Heart right ventricle (tissue), 16 donors: ENCODE measurements around the gene PRKCQ. TPM values are rescaled to one million over a fixed set of nuclear protein-coding genes. Genes with fewer than 3 reads are reported as not detected.

Experiments
- ATAC-seq, 8 donors: fragments of 200-7000 bp; cut with Tn5 transposase; one replicate each; pipeline ENCODE4 v1.9.1; 2020; ENCODE audit warnings: mild to moderate bottlenecking in 8 of 8, moderate library complexity in 8 of 8, moderate number of reproducible peaks in 1 of 8
- DNase-seq, 2 donors: peaks; one replicate each; pipeline ENCODE4 v3.0.0-alpha.2; 2020
- H3K27ac ChIP-seq, 10 donors: fragments of 200-600 bp; sonication (generic) in 2 of 10; one replicate each; pipeline versions ENCODE4 v1.5.0 to v1.8.0; 2020 to 2022; ENCODE audit warnings: mild to moderate bottlenecking in 3 of 10
- H3K27me3 ChIP-seq, 7 donors: fragments of 200-600 bp; one replicate each; pipeline ENCODE4 v1.8.0; 2021 to 2022; ENCODE audit warnings: mild to moderate bottlenecking in 2 of 7
- H3K36me3 ChIP-seq, 9 donors: fragments of 200-600 bp; sonication (generic) in 1 of 9; one replicate each; pipeline versions ENCODE4 v1.5.0 to v1.8.0; 2020 to 2022; ENCODE audit warnings: mild to moderate bottlenecking in 2 of 9
- H3K4me1 ChIP-seq, 9 donors: fragments of 200-600 bp; sonication (generic) in 1 of 9; one replicate each; pipeline versions ENCODE4 v1.5.0 to v1.8.0; 2020 to 2022; ENCODE audit warnings: mild to moderate bottlenecking in 4 of 9
- H3K4me3 ChIP-seq, 10 donors: fragments of 200-600 bp; sonication (generic) in 2 of 10; one replicate each; pipeline versions ENCODE4 v1.5.0 to v1.8.0; 2020 to 2022; ENCODE audit warnings: mild to moderate bottlenecking in 7 of 10, moderate library complexity in 2 of 10
- H3K9me3 ChIP-seq, 11 donors: fragments of 200-600 bp in 10 of 11; sonication (generic) in 2 of 11; one replicate each; pipeline versions ENCODE4 v1.5.0 to v1.8.0; 2013 to 2022; ENCODE audit warnings: mild to moderate bottlenecking in 2 of 11, control low read depth in 1 of 11, moderate library complexity in 1 of 11
- CTCF ChIP-seq, 9 donors: fragments of 200-600 bp; sonication (generic) in 2 of 9; IDR thresholded peaks; one replicate each; pipeline versions ENCODE4 v1.5.0 to v1.8.0; 2021 to 2022; ENCODE audit warnings: antibody characterized with exemption in 9 of 9, mild to moderate bottlenecking in 5 of 9, moderate library complexity in 1 of 9
- WGBS, 2 donors: extraction: QIAGEN DNeasy Blood & Tissue Kit; methylation state at CpG; one replicate each; pipeline ENCODE4 v1.1.7; 2013; ENCODE audit warnings: inconsistent platforms in 1 of 2; 5-methylcytosine and 5-hydroxymethylcytosine counted together
- intact Hi-C, 10 donors: fragments of 100-400 bp; cut with DNase I; formaldehyde crosslinking; loops; one replicate each; pipeline versions ENCODE4 v1.11.1 to v1.14.2; 2022
- polyA plus RNA-seq, 2 donors: library from polyadenylated mRNA; stranded (reverse); fragments of 200-250 nt; gene quantifications; one replicate each; pipeline ENCODE4 v1.2.3, GENCODE V29; 2013
- total RNA-seq, 10 donors: library from RNA; stranded (reverse); fragmentation: NEBNext Ultra II Directional in 3 of 10; extraction: Animal tissue kit (Norgen Biotek cat#: 25700) in 3 of 10; gene quantifications; one replicate each; pipeline versions ENCODE4 v1.2.1 to v1.2.4, GENCODE V29; 2021 to 2023
- donor health status: Arrhythmogenic right ventricular cardiomyopathy.
- donor health status: ischemic (EF 13 %, LVEDD 7.1; RV severe dilation, severe dysfunction).
- donor health status: healthy with polysubstance abuse.
- donor health status: DM: no; HTN: yes; CAD: no.
- donor health status: DM: no; HTN: no; CAD: no.
- donor health status: ischemic (EF 25% LVEDD 6.9; RV normal size, moderate dysfunction).
- donor health status: ischemic (EF 25% LVEDD 5.7; RV mildly dilated, moderate dysfunction).
- donor health status: healthy.
- donor health status: DM: yes; HTN: yes; CAD: no.
- donor health status: Ischemic cardiomyopathy.
- donor health status: ischemic (EF 35%, LVEDD 5.7; RV mildly dilated, moderate dysfunction).
- donor health status: nonischemic (EF 11% LVEDD 7.7; RV severe dilation, severe dysfunction).
- donor health status: DM: yes; HTN: yes; CAD: no.
- donor health status: PGD.
- donor health status: ischemic (EF 29% LVEDD 5.4; RV normal size, mild dysfunction).
- donor health status: nonischemic (EF 23%, LVEDD 6.1; RV moderate dilation, normal function).

Gene PRKCQ
- total and polyA plus RNA-seq, 12 donors: 0.04 to 2.0 (median 0.27) TPM; not detected in 2

GRCh38 chr10:6411436-6411835 lies 168.6 kb downstream of the PRKCQ start:
- DNase-seq: no peak
- H3K9me3 ChIP-seq: no peaks in the 10 kb centered on the region
- H3K27ac ChIP-seq: no peak overlapping the region
- H3K27me3 ChIP-seq: peaks cover 0 to 3% (median 0%) of the 10 kb centered on the region in 7 donors
- no peak for ATAC-seq
- intact Hi-C loops: loop anchor here in 4 of 10 donors (10.0 kb wide), 3 partner anchors 253 to 1023 kb away; no protein-coding TSS in a partner anchor
- no peaks in the 10 kb centered on the region for H3K36me3 ChIP-seq
- WGBS, 2 donors: 80 to 88% methylated on average over 3 of the region's 3 CpGs
- no peak overlapping the region for H3K4me3 ChIP-seq
- no peak for TF ChIP-seq CTCF (IDR thresholded peaks at IDR 0.05)
- H3K4me1 ChIP-seq: peaks cover 0 to 22% (median 10%) of the 10 kb centered on the region in 9 donors

DNA sequence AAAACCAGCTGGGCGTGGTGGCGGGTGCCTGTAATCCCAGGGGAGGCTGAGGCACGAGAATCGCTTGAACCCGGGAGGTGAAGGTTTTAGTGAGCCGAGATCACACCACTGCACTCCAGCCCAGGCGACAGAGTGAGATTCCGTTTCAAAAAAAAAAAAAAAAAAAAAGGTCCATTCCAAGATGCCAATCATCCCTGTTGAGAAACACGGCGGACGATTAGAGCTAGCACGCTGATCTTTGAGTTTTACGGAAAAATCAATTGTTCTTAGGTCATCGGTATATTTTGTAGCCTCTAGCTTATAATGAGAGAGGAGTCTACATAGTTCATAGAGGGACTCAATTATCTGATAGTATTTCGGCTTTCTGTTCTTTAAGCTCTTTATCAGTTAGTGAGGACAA lies 169.2 kb downstream of the PRKCQ start:
- no peak for DNase-seq
- H3K4me3 ChIP-seq: no peak overlapping the region
- no peak for TF ChIP-seq CTCF (IDR thresholded peaks at IDR 0.05)
- H3K27me3 ChIP-seq: peaks cover 0 to 3% (median 0%) of the 10 kb centered on the region in 7 donors
- peak in 1 of 8 donors; percentile 13 for ATAC-seq
- peak overlapping the region in 2 of 10 donors; percentile 63 to 70 for H3K27ac ChIP-seq
- intact Hi-C loops: loop anchor here in 4 of 10 donors (10.0 kb wide), 3 partner anchors 254 to 1024 kb away; no protein-coding TSS in a partner anchor
- no peaks in the 10 kb centered on the region for H3K9me3 ChIP-seq
- H3K4me1 ChIP-seq: peaks cover 0 to 22% (median 10%) of the 10 kb centered on the region in 9 donors
- no peaks in the 10 kb centered on the region for H3K36me3 ChIP-seq
- 92% methylated on average over 15 of the region's 15 CpGs for WGBS, 2 donors

- peaks cover 0 to 22% (median 10%) of the 10 kb centered on the region in 9 donors for H3K4me1 ChIP-seq
- intact Hi-C loops: loop anchor here in 6 of 10 donors (10.0 kb wide), 7 partner anchors 135 to 1025 kb away; partner anchors contain the start of gene PFKFB3 (in 1 of the 6)
- TF ChIP-seq CTCF (IDR thresholded peaks at IDR 0.05): no peak
- H3K9me3 ChIP-seq: no peaks in the 10 kb centered on the region
- WGBS, 2 donors: 33 to 50% methylated on average over 2 of the region's 2 CpGs
- no peaks in the 10 kb centered on the region for H3K36me3 ChIP-seq
- ATAC-seq: peak; percentile 70 to 93 (median 88)
- DNase-seq: peak in 1 of 2 donors; percentile 34
- H3K27me3 ChIP-seq: peaks cover 0 to 7% (median 0%) of the 10 kb centered on the region in 7 donors
- peak overlapping the region in 9 of 10 donors; percentile 16 to 70 (median 36) for H3K27ac ChIP-seq
- peak overlapping the region in 3 of 10 donors; percentile 5 to 11 (median 11) for H3K4me3 ChIP-seq
These were observed 170.0 kb downstream of the PRKCQ start for GRCh38 chr10:6409971-6410643.

DNA sequence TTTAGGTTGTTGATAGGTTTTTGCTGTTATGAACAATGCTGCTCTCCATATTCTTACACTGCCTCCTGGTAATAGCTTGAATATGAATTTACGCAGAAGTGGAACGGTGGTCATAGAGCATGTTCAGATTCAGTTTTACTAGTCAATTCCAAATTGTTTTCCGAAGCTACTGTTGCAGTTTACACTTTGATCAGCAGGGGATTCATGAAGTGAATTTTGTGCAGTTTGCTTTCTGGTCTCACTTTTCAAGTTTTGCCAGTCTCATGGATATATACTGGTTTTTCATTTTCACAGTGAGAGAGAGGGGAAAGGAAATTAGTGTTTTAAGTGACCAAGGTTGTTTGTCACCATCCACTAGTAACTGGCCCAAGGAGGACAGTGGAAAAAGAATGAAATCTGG lies 171.3 kb downstream of the PRKCQ start:
- no peak for TF ChIP-seq CTCF (IDR thresholded peaks at IDR 0.05)
- DNase-seq (no peak), ATAC-seq (no peak)
- Histone ChIP-seq H3K4me3 (no peak overlapping the region), H3K27ac (no peak overlapping the region), H3K9me3 (no peaks in the 10 kb centered on the region), H3K36me3 (no peaks in the 10 kb centered on the region), H3K27me3 (peaks cover 0 to 8% (median 0%) of the 10 kb centered on the region in 7 donors), H3K4me1 (peaks cover 0 to 22% (median 10%) of the 10 kb centered on the region in 9 donors)
- intact Hi-C loops: loop anchor here in 4 of 10 donors (10.0 kb wide), 4 partner anchors 134 to 394 kb away; partner anchors contain the start of gene PFKFB3 (in 1 of the 4)
- 89 to 92% methylated on average over 3 of the region's 3 CpGs for WGBS, 2 donors
